Measurements from ENCODE around the gene AQP9.
"Not testable (repeated sequence)": the region's sequence is repeated elsewhere in the genome, so short reads cannot be mapped to it uniquely, and the experiment has no call there.

Gene AQP9

DNA sequence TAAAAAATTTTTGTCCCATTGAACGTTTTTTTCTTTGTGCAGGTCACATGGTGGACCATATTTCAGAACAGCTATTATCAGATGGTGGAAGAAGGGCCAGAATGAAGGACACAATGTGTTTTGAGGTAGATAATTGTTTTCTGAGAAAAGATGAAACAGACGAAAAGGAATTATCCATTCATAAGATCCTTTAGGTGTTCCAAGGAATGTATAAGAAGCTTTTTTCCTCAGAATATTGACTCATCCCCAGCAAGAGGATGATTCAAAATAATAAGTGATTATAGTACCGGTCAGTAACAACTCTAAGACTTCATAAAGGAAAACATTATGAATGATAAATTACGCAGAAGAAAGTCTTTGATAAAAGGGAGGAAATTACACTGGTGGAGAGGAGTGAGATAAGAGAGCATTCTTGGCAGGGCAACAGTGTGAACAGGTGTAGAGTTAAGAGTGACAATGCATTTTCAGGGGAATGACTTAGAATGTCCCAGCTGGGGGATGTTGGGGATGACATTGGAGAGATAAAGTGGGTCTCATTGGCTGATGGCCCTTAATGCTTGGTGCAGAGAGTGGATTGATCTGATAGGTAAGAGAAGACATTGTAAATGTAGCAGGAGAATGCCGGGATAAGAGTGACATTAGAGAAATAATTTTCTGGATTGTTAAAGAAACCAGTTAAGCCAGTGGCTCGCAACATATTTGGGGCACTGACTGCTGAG lies 27.0 kb upstream of the AQP9 start:
- TF ChIP-seq, protein P1, sequence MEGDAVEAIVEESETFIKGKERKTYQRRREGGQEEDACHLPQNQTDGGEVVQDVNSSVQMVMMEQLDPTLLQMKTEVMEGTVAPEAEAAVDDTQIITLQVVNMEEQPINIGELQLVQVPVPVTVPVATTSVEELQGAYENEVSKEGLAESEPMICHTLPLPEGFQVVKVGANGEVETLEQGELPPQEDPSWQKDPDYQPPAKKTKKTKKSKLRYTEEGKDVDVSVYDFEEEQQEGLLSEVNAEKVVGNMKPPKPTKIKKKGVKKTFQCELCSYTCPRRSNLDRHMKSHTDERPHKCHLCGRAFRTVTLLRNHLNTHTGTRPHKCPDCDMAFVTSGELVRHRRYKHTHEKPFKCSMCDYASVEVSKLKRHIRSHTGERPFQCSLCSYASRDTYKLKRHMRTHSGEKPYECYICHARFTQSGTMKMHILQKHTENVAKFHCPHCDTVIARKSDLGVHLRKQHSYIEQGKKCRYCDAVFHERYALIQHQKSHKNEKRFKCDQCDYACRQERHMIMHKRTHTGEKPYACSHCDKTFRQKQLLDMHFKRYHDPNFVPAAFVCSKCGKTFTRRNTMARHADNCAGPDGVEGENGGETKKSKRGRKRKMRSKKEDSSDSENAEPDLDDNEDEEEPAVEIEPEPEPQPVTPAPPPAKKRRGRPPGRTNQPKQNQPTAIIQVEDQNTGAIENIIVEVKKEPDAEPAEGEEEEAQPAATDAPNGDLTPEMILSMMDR (IDR thresholded peaks at IDR 0.05; ENCODE audit: low read depth, low read length, missing control alignments) = no peak
- DNase-seq (ENCODE audit: extremely low read depth, low read depth) = no peak
- H3K4me3 ChIP-seq (replicated peaks; ENCODE audit: low read depth, low read length) = no peak overlapping the region

DNA sequence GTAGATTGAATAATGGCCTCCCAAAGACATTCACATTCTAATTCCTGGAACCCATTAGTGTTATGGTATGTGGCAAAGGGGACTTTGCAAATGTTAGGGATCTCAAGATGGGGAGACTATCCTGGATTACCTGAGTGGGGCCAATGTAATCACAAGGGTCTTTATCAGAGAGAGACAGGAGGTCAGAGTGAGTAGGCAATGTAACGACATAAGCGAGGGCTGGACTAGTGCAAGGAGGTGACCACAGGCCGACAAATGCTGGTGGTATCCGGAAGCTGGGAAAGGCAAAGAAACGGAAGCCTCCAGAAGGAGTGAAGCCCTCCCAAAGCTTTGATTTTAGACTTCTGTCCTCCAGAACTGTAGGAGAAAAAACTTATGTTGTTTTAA lies 26.5 kb upstream of the AQP9 start:
- TF ChIP-seq, protein P1 (IDR thresholded peaks at IDR 0.05; ENCODE audit: low read depth, low read length, missing control alignments) = no peak
- H3K4me3 ChIP-seq (replicated peaks; ENCODE audit: low read depth, low read length) = no peak overlapping the region
- DNase-seq (ENCODE audit: extremely low read depth, low read depth) = no peak

DNA sequence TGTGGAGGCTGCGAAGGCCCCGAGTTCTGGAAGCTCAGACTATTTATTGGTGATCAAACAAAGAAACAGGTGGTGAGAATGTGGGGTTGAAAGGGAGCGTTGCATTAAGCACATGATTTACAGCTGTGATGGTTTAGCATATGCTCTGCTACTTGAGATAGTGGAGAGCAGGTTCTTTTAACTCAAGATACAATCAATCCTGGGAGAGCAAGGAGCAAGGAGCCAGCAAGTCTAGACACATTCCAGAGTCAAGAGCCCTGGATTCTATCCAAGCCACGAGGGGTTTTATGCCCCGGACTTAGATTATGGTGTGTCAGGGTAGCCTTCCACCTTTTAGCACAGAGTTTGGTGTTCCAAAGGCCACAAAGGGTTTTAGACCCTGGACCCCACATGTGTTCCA lies 24.8 kb upstream of the AQP9 start:
- DNase-seq (ENCODE audit: extremely low read depth, low read depth); H3K4me3 ChIP-seq (replicated peaks; ENCODE audit: low read depth, low read length): not testable (repeated sequence)

DNA sequence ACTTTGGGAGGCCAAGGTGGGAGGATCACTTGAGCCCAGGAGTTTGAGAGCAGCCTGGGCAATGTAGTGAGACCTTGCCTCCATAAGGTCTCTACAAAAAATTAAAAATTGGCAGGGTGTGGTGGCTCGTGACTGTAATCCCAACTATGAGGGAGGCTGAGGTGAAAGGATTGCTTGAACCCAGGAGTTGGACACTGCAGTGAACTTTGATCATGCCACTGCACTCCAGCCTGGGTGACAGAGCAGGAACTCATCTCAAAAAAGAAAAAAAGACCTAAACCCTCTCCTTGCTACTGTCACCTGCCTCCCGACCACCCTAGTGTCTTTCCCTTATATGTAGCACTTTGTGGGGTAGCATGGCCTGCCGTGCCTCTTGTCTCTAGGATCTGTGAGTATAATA lies 23.8 kb upstream of the AQP9 start:
- no peak for DNase-seq (ENCODE audit: extremely low read depth, low read depth)
- no peak overlapping the region for H3K4me3 ChIP-seq (replicated peaks; ENCODE audit: low read depth, low read length)
- TF ChIP-seq, protein P1 (IDR thresholded peaks at IDR 0.05; ENCODE audit: low read depth, low read length, missing control alignments) = no peak

DNA sequence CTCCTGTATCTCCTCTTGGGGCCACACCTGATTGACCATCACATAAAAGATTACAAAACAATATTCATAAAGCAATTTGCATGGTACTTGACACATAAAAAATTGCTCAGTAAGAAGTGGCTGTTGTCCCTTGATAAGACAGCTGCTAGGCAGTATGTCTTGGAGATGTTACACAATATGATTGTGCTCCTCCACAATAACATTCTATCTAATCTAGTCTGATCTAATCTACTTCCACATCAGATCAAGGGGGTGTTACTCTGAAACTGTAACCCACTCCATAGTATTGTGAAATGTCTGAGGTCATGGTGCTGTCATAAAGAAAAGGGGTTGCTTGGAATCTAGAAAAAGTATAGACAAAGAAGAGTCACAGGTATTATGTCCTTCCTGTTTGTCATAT lies 23.4 kb upstream of the AQP9 start:
- no peak for DNase-seq (ENCODE audit: extremely low read depth, low read depth)
- H3K4me3 ChIP-seq (replicated peaks; ENCODE audit: low read depth, low read length) = no peak overlapping the region
- TF ChIP-seq, protein P1 (IDR thresholded peaks at IDR 0.05; ENCODE audit: low read depth, low read length, missing control alignments) = no peak

DNA sequence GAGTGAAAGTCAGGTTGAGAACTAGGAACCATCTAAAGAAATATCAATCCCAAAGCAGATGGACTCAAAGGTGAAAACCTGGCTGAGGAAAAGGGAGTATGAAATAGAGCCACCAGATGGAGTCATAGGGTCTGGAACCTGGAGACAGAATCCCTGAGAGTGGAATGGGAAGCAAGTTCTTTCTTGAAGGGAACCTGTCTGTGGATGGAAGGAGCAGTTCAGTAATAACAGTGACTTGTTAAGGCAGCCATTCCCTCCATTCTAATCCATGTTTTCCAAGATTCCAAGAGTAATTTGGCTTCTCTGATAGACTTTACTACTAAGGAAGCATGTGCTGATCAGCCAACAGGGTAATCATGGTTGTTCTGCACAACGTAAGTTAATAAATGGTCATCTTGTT lies 22.5 kb upstream of the AQP9 start:
- no peak for DNase-seq (ENCODE audit: extremely low read depth, low read depth)
- TF ChIP-seq, protein P1 (IDR thresholded peaks at IDR 0.05; ENCODE audit: low read depth, low read length, missing control alignments) = peak; percentile 15
- H3K4me3 ChIP-seq (replicated peaks; ENCODE audit: low read depth, low read length) = no peak overlapping the region

DNA sequence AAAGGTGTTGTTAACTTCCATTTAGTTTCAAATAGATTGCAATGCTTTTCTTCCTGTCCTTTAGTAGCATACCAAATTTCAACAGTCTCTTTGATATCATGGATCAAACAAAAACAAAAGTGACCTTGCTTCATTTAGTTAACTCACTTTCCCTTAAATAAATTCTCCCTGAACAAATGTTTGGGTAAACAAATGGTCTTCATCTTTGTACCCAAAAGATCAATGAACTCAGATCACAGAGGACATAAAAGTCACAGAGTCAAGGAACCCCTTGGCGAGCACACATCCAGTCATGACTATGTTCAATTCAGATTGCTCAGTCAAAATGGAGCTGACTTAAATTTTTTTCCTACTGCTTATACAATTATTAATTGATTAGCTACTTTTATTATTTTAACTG lies 20.6 kb upstream of the AQP9 start:
- DNase-seq (ENCODE audit: extremely low read depth, low read depth) = no peak
- TF ChIP-seq, protein P1 (IDR thresholded peaks at IDR 0.05; ENCODE audit: low read depth, low read length, missing control alignments) = no peak

More for the DNA sequence above, 20.6 kb upstream of the AQP9 start:
- no peak overlapping the region for H3K4me3 ChIP-seq (replicated peaks; ENCODE audit: low read depth, low read length)

All from HFF-Myc (cell line).